NCI-H1048 (cell line): ENCODE results near the gene CSRP1.

Experiments
- DNase-seq: peaks from one replicate; lab custom pipeline; 2025; lab: John Stamatoyannopoulos, UW

Gene CSRP1

DNA sequence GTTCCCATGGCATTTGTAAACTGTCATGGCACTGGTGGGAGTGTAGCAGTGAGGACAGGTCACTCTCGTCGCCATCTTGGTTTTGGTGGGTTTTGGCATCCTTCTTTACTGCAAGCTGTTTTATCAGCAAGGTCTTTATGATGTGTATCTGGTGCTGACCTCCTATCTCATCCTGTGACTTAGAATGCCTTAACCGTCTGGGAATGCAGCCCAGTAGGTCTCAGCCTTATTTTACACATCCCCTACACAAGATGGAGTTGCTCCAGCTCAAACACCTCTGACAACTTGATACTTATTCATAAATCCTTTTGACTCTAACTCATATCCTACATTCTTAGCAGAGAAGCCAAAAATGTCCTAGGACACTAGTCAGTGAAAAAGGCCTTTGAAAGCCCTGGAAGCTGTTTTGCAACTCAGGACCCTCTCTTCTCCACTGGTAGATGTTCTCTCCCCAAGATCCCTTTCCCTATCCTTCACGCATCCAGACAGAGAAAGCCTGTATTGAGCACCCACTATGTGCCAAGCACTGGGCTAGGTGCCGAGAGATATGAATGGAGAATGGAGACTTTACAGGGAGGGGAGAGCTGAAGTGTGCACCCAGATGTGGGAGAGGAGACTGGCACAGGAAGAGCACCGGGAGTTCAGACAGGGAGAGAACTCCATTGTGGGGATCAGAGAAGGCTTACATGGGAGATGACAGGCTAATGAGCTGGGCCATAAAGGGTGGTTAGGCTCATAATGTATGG is 6.7 kb upstream of the CSRP1 start:
- no peak for DNase-seq

DNA sequence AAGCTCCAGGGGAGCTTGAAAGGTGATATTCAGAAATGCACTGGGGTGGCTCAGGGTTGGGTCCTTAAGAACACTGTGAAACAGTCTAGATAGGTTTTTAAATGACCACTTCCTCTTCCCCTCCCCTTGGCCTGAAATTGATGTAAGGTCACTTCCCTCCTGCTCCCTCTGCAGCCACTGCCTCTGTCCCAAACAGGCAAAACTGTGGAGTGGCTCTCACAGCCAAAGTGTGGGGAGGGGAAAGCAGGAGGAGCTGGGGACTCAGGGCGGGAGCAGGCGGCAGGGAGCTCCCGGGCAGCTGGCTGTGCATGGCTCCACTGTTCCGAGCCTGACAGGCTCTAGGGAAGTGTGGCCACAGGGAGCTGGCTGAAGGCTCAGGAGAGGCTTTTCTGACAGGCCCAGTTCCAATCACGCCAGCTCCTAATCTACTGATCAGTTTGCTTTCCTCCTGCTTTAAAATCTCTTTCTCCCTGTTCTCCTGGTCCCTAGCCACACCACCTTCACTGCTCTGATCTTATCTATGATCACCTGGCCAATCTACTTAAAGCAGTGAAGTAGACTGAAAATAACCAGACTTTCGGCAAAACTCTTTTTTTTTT is 5.1 kb upstream of the CSRP1 start:
- DNase-seq = no peak

DNA sequence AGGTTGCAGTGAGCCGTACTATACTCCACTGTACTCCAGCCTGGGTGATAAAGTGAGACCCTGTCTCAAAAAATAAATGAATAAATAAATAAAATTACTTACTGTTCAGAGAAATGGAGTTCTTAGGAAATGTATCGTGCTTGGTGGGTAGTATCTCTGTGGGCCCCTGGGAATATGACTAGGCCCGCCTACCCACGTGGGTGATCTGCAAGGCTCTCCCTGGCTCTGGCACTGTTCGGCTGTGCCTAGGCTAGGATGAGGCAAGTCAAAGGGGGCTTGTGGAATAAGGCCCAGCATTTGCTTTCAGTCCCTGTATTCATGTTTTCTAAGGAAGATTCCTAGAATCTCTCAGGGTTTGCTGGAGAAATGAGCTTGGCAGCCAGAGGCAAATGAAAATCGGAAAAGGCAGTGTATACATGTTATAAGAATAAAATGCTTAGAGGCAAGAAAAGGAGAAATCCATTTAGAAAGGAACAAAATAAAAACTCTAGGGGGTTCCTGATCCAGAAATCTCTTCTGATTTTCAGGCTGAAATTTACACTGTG is 4.5 kb upstream of the CSRP1 start:
- no peak for DNase-seq

- no peak for DNase-seq
These were observed 3.8 kb upstream of the CSRP1 start for GRCh38 chr1:201510734-201511133.

DNA sequence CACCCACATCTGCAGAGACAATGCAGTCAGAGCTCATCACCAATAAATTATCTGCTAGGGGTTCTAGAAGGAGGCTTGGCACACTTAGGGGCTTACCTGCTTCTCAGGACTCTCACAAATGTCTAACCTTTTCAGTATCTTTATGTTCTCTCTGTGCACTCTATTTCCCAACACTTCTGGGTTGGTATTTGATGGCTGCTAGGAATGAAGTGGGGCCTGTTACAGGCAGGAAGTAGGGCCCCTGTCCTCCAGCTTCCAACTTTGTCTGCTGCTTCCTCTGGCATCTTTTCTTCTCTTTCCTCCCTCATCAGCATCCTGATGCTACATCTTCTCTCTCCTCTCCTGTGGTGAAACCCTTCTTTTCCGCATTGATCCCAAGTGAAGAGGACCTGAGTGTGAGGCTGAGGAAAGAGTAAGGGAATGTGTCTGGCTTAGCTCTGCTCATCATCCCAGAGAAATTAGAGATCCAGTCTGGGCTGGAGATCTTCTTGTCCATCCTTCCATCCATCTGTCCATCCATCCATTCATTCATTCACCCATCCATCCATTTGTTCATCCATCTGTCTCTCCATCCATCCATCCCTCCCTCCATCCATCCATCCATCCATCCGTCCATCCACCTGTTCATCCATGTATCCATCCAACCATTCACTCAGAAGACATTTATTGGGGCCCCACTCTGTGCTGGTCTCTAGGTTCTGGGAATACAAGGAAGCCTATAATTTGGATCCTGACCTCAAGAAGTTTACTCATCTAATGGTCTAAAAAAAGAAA is 2.9 kb upstream of the CSRP1 start:
- no peak for DNase-seq

GRCh38 chr1:201508809-201509208 is 1.9 kb upstream of the CSRP1 start:
- DNase-seq = no peak

- DNase-seq = no peak
These were observed 395 bp upstream of the CSRP1 start for GRCh38 chr1:201507360-201507675.

DNA sequence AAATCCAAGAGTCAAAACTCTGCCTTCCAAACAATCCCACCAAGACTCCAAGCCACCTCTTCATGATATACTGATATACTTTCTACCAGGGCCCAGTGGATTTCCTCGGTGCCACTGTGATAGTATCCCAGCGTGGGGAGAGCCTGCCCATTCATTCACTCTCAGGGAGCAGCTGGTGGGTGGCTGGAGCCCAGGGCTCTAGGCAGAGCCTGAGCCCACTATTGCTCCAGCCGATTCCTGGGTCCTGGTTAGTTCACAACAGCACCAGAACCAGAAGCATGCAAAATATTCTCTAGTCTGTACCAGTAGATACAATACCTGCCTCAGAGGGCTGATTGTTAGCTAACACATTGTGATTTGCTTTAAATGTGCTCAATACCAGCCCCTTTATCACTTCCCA is 831 bp downstream of the CSRP1 start:
- DNase-seq = no peak

GRCh38 chr1:201505503-201505890 is 1.4 kb downstream of the CSRP1 start:
- no peak for DNase-seq

GRCh38 chr1:201504799-201505502 is 2.0 kb downstream of the CSRP1 start:
- DNase-seq = no peak

GRCh38 chr1:201504179-201504631 is 2.7 kb downstream of the CSRP1 start:
- no peak for DNase-seq

GRCh38 chr1:201503397-201504176 is 3.3 kb downstream of the CSRP1 start:
- no peak for DNase-seq

GRCh38 chr1:201502511-201502857 is 4.4 kb downstream of the CSRP1 start:
- DNase-seq = no peak

GRCh38 chr1:201501812-201502510 is 5.0 kb downstream of the CSRP1 start:
- no peak for DNase-seq

- no peak for DNase-seq
These were observed 5.8 kb downstream of the CSRP1 start for GRCh38 chr1:201501144-201501543.

DNA sequence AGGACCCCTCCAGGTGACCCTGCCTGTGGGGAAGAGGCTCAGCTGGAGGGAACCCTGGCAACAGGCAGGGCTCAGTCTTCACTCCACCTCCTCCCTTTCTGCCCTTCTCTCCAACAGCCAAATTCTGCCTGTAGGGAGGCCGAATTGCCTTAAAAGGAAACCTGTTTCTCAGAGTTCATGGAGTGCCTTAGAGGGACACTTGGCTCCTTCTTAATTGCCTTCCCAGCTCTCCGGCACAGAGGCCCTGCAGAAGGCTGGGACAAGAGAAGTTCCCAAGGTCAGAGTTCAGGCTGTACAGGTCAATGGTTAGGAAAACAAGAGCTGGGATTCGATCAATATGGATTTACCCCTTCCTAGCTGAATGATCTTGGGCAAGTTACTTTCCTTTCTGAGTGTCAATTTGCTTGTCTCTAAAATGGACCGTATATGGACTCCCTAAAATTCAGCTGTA is 6.2 kb downstream of the CSRP1 start:
- DNase-seq = no peak

GRCh38 chr1:201499795-201500669 is 6.9 kb downstream of the CSRP1 start:
- DNase-seq = no peak

DNA sequence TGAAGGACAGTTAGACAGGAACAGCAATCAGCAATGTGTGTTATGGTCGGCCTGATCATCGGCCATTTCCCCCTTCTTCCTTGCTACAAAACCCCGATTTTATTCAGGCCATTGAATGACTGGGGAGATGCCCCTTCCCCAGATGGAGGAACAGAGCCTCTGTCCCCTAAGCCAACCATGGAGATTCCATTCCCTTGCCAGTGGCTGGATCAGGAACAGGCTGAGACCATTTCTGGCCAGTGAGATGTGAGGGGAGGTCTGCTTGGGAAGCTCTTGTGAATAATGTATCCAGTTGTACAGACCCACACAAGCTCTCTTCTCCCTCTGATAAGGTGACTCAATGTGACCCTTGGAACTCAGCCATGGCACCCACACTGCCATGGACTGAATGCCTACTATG is 7.7 kb downstream of the CSRP1 start:
- no peak for DNase-seq

- DNase-seq = no peak
These were observed 8.3 kb downstream of the CSRP1 start for GRCh38 chr1:201498621-201499020.

DNA sequence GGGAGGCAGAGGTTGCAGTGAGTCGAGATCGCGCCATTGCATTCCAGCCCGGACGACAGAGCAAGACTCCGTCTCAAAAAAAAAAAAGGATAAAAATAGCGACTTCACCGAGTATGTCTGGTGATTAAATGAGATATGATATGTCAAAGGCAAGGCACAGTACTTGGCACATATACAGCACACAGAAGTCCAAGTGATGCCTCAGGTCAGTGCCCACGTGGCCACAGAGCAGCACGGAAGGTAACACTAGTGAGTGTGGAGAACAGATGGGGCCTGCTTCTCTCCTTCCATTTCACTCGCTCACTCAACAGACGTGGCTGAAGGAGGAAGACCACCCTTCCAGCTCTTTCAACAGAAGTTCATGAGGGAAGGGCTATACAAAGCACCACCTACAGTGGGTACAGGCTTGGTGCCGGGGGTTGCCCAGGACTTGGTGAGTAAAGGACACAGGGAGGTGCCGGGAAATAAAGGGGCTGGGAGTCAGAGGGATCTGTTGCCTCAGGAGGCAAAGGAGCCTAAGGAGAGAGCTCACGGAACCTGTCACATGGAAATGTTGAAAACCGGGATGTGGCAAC is 8.9 kb downstream of the CSRP1 start:
- DNase-seq = no peak
